Panc1 (cell line): ENCODE results near the gene ABHD2.

Source experiments
- POLR2AphosphoS5 ChIP-seq: IDR thresholded peaks from 2 replicates; pipeline ENCODE4 v1.6.1; 2012; ENCODE audit warnings: mild to moderate bottlenecking, low read depth, low read length, moderate library complexity
- SIN3A ChIP-seq: IDR thresholded peaks from 2 replicates; pipeline ENCODE4 v1.6.1; 2012; ENCODE audit warnings: low read depth, mild to moderate bottlenecking, low read length, moderate library complexity, borderline replicate concordance; ENCODE audit not compliant: insufficient read depth
- TF ChIP-seq, protein P1 (sequence below): fragments of 450-650 bp; IDR thresholded peaks from 2 replicates; pipeline ENCODE4 v1.5.1; 2017; ENCODE audit warnings: mild to moderate bottlenecking

- TF ChIP-seq, protein P1, sequence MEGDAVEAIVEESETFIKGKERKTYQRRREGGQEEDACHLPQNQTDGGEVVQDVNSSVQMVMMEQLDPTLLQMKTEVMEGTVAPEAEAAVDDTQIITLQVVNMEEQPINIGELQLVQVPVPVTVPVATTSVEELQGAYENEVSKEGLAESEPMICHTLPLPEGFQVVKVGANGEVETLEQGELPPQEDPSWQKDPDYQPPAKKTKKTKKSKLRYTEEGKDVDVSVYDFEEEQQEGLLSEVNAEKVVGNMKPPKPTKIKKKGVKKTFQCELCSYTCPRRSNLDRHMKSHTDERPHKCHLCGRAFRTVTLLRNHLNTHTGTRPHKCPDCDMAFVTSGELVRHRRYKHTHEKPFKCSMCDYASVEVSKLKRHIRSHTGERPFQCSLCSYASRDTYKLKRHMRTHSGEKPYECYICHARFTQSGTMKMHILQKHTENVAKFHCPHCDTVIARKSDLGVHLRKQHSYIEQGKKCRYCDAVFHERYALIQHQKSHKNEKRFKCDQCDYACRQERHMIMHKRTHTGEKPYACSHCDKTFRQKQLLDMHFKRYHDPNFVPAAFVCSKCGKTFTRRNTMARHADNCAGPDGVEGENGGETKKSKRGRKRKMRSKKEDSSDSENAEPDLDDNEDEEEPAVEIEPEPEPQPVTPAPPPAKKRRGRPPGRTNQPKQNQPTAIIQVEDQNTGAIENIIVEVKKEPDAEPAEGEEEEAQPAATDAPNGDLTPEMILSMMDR, result no peak
- TF ChIP-seq SIN3A, result no peak
- TF ChIP-seq POLR2AphosphoS5, result no peak
Observed at GRCh38 chr15:89132611-89133507, 44.6 kb downstream of the ABHD2 start.
